Measurements from ENCODE around the gene MMP20.

DNA sequence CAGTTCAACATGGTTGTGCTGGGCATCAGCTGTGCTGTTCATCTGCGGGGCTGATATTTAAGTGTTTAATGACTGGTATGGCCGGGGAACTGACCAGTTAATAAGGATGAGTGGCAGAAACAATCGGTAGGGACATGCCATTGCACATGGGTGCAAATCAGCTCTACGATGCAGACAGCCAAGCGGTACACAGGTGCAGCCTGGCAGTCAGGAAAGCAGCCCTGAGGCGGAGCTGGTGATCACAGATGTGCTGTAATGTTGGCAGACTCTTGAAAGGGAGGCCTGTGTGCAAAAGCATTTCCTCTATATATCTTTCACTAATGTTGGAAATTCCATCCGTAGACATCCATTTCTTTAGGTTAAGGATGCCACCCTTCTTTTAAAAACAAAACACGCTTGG lies 1.1 kb downstream of the MMP20 start:
- TF ChIP-seq, protein P1, sequence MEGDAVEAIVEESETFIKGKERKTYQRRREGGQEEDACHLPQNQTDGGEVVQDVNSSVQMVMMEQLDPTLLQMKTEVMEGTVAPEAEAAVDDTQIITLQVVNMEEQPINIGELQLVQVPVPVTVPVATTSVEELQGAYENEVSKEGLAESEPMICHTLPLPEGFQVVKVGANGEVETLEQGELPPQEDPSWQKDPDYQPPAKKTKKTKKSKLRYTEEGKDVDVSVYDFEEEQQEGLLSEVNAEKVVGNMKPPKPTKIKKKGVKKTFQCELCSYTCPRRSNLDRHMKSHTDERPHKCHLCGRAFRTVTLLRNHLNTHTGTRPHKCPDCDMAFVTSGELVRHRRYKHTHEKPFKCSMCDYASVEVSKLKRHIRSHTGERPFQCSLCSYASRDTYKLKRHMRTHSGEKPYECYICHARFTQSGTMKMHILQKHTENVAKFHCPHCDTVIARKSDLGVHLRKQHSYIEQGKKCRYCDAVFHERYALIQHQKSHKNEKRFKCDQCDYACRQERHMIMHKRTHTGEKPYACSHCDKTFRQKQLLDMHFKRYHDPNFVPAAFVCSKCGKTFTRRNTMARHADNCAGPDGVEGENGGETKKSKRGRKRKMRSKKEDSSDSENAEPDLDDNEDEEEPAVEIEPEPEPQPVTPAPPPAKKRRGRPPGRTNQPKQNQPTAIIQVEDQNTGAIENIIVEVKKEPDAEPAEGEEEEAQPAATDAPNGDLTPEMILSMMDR (IDR thresholded peaks at IDR 0.05; ENCODE audit: low read depth, low read length): no peak
- TF ChIP-seq POLR2A (IDR thresholded peaks at IDR 0.05; ENCODE audit: extremely low read depth, insufficient read length) (no peak), MYC (IDR thresholded peaks at IDR 0.05; ENCODE audit: low read depth, low read length) (no peak)

Data from NB4 (cell line).